GM19328 (cell line): ENCODE measurements around the gene PDCD1.
"Not testable (repeated sequence)": the region's sequence is repeated elsewhere in the genome, so short reads cannot be mapped to it uniquely, and the experiment has no call there.

Experiments
- ATAC-seq: cut with Tn5 transposase; IDR thresholded peaks from one replicate; pipeline ENCODE4 v1.9.1; 2021; ENCODE audit warnings: mild to moderate bottlenecking, moderate library complexity; ENCODE audit not compliant: unreplicated experiment

PDCD1 gene

GRCh38 chr2:241879326-241879725 lies 20.6 kb upstream of the PDCD1 start:
- no peak for ATAC-seq

- ATAC-seq, result no peak
These were observed 19.6 kb upstream of the PDCD1 start for GRCh38 chr2:241877989-241878970.

GRCh38 chr2:241877197-241877685 lies 18.5 kb upstream of the PDCD1 start:
- no peak for ATAC-seq

- ATAC-seq, result no peak
These were observed 18.0 kb upstream of the PDCD1 start for GRCh38 chr2:241876528-241877196.

GRCh38 chr2:241875754-241876527 lies 17.2 kb upstream of the PDCD1 start:
- not testable (repeated sequence) for ATAC-seq

GRCh38 chr2:241874277-241874925 lies 15.7 kb upstream of the PDCD1 start:
- no peak for ATAC-seq

- no peak for ATAC-seq
These were observed 15.1 kb upstream of the PDCD1 start for GRCh38 chr2:241873803-241874110.

GRCh38 chr2:241873081-241873802 lies 14.5 kb upstream of the PDCD1 start:
- no peak for ATAC-seq

- no peak for ATAC-seq
These were observed 13.6 kb upstream of the PDCD1 start for GRCh38 chr2:241872313-241872642.

GRCh38 chr2:241871538-241872312 lies 13.0 kb upstream of the PDCD1 start:
- no peak for ATAC-seq

GRCh38 chr2:241870611-241871537 lies 12.2 kb upstream of the PDCD1 start:
- no peak for ATAC-seq

- no peak for ATAC-seq
These were observed 11.4 kb upstream of the PDCD1 start for GRCh38 chr2:241870081-241870541.

- no peak for ATAC-seq
These were observed 10.6 kb upstream of the PDCD1 start, which contains the start of gene RTP5 for GRCh38 chr2:241869087-241869961. Gene RTP5 (plus strand): TSS chr2:241869729. CDS start chr2:241869757, 28 bp downstream.

- no peak for ATAC-seq
These were observed 10.0 kb upstream of the PDCD1 start for GRCh38 chr2:241868661-241869081.

GRCh38 chr2:241867776-241868420 lies 9.2 kb upstream of the PDCD1 start:
- ATAC-seq, result no peak

GRCh38 chr2:241866790-241867645 lies 8.3 kb upstream of the PDCD1 start:
- no peak for ATAC-seq
